Colonic mucosa (tissue), 4 donors: ENCODE results near the gene UBTF. TPM values are rescaled to one million over a fixed set of nuclear protein-coding genes. Genes with fewer than 3 reads are reported as not detected.
"Not testable (repeated sequence)": the region's sequence is repeated elsewhere in the genome, so short reads cannot be mapped to it uniquely, and the experiment has no call there.

Experiments used
- DNase-seq: peaks from one replicate; pipeline ENCODE4 v3.0.0-alpha.2; 2020
- H3K27ac ChIP-seq: fragments of 200-600 bp; one replicate; pipeline ENCODE4 v1.8.0; 2021
- H3K27me3 ChIP-seq: fragments of 200-600 bp; one replicate; pipeline ENCODE4 v1.8.0; 2021
- H3K36me3 ChIP-seq: fragments of 200-600 bp; one replicate; pipeline ENCODE4 v1.8.0; 2021
- H3K4me1 ChIP-seq: fragments of 200-600 bp; one replicate; pipeline ENCODE4 v1.8.0; 2021; ENCODE audit warnings: mild to moderate bottlenecking
- H3K4me3 ChIP-seq: fragments of 200-600 bp; one replicate; pipeline ENCODE4 v1.8.0; 2021
- H3K9ac ChIP-seq, 2 donors: one replicate each; pipeline ENCODE4 v1.7.0; 2013; ENCODE audit warnings: control low read depth in 2 of 2, low read depth in 2 of 2, low read length in 2 of 2
- H3K9me3 ChIP-seq: fragments of 200-600 bp; one replicate; pipeline ENCODE4 v1.8.0; 2021
- intact Hi-C: fragments of 100-400 bp; cut with DNase I; formaldehyde crosslinking; loops from one replicate; pipeline ENCODE4 v1.14.1; 2022
- total RNA-seq, 2 donors: library from RNA; stranded (reverse); fragmentation: NEBNext Ultra II Directional in 1 of 2; extraction: Animal tissue kit (Norgen Biotek cat#: 25700) in 1 of 2; gene quantifications; one replicate each; pipeline ENCODE4 v1.2.1, GENCODE V29; 2021
- TF ChIP-seq, protein P1 (sequence below): fragments of 200-600 bp; IDR thresholded peaks from one replicate; pipeline ENCODE4 v1.8.0; 2022; ENCODE audit warnings: antibody characterized with exemption, mild to moderate bottlenecking
- donor health status: healthy.
- donor health status: DM: no; HTN: no; CAD: no.
- donor health status: DM: no; HTN: no; CAD: no.

The UBTF gene
- total RNA-seq, 2 donors from 2014 or later = 44.7 to 84.1 TPM

DNA sequence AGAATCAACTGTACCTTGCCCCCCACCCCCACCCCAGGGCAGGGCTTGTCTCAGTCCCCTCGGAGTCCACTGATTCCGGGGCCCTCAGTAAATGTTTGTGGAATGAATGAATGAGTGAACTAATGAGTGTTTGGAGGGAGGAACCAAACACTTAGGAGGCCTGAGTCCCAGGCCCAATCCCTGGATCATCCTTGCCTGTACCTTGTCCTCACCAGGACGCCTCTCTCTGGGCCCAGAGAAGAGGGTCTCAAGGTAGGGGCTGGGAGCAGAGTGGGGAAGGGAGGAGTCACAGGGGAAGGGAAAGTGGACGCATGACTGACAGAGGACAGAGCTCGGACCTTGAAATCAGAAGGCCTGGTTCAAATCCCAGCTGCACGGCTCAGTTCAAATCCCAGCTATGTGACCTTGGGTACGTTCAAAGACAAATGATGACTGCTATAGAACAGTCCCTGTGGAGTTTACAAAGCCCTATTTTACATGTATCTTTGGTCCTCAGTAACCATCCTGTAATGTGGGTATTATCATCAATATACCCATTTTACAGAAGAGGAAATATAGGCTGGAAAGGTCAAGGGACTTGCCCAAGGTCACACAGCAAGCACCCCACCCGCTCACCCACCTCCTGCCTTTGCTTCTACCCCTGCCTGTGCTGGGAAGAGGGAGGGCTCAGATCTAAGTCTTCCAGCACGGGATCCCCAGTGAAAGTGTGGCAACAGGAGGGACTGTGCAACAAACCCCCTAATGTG lies 30.2 kb upstream of the UBTF start:
- no peaks in the 10 kb centered on the region for H3K9me3 ChIP-seq
- H3K27me3 ChIP-seq = no peaks in the 10 kb centered on the region
- no peak for DNase-seq
- H3K27ac ChIP-seq = no peak overlapping the region
- no peaks in the 10 kb centered on the region for H3K36me3 ChIP-seq
- intact Hi-C loops = no loop called here
- H3K4me3 ChIP-seq = no peak overlapping the region
- H3K9ac ChIP-seq = no peak overlapping the region
- TF ChIP-seq, protein P1, sequence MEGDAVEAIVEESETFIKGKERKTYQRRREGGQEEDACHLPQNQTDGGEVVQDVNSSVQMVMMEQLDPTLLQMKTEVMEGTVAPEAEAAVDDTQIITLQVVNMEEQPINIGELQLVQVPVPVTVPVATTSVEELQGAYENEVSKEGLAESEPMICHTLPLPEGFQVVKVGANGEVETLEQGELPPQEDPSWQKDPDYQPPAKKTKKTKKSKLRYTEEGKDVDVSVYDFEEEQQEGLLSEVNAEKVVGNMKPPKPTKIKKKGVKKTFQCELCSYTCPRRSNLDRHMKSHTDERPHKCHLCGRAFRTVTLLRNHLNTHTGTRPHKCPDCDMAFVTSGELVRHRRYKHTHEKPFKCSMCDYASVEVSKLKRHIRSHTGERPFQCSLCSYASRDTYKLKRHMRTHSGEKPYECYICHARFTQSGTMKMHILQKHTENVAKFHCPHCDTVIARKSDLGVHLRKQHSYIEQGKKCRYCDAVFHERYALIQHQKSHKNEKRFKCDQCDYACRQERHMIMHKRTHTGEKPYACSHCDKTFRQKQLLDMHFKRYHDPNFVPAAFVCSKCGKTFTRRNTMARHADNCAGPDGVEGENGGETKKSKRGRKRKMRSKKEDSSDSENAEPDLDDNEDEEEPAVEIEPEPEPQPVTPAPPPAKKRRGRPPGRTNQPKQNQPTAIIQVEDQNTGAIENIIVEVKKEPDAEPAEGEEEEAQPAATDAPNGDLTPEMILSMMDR = no peak
- peaks cover 3% of the 10 kb centered on the region for H3K4me1 ChIP-seq

DNA sequence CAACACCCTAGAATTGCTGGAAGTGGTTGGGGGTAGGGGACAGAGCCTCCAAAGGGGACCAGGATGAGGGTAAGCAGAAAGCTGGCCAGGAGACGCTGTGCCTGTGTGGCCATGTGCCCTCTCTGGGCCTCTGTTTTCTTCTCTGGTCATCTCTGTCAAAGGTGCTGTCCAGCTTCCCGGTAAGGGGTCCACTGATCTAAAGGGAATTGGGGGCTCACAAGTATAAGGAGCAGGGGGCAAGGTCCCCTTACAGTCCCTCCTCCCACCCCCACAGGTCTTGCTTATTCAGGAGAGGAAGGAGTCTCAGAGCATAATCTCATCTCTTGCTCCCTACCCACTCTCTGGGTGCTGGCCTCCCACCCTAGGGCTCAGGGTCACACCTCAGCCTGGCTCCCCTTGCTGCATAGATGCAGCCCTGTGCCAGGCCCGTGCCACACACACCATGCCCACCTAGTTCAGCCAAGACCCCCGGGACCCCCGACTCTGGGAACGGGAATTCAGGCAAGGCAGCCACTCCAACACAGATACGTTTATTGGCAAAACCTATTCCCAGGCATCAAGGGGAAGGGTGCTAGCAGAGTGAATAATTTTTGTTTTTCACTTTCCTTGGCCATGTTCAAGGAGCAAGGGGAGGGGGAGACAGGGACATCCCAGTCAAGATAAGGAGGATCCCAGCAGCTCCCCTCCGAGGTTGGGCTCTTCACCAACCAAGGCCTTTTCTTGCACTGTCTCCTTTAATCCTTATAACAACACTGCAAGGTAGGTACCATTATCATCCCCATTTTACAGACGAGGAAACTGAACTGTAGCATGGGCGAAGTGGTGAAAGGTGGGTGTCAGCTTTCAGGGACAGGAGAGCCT lies 28.6 kb upstream of the UBTF start:
- no peak overlapping the region for H3K27ac ChIP-seq
- no peaks in the 10 kb centered on the region for H3K27me3 ChIP-seq
- DNase-seq = no peak
- no peak overlapping the region for H3K9ac ChIP-seq
- H3K9me3 ChIP-seq = no peaks in the 10 kb centered on the region
- no peak overlapping the region for H3K4me3 ChIP-seq
- TF ChIP-seq, protein P1 = no peak
- intact Hi-C loops = no loop called here
- no peaks in the 10 kb centered on the region for H3K36me3 ChIP-seq
- peaks cover 3% of the 10 kb centered on the region for H3K4me1 ChIP-seq

DNA sequence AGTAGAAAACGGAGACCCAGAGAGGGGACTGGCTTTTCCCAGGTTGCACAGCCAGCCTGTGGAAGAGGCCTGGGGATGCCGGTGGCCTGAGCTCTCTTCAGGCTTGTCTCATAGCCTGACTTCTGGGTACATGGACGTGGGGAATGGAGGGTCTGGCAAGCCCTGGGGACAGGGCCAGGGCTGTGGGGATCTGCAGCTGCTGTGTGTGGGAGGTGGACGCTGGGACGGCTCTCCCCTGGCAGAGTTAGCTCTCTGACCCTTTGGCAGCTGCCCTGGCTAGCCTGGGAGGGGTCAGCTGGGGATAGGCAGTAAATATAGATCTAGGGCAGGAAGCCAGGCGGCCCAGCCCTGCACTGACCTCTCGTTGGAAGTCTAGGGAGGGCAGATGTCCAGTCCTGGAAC lies 28.0 kb upstream of the UBTF start:
- TF ChIP-seq, protein P1 = no peak
- intact Hi-C loops = no loop called here
- Histone ChIP-seq H3K27ac (no peak overlapping the region), H3K36me3 (no peaks in the 10 kb centered on the region), H3K9ac (no peak overlapping the region), H3K4me1 (peaks cover 3% of the 10 kb centered on the region), H3K27me3 (no peaks in the 10 kb centered on the region), H3K4me3 (no peak overlapping the region), H3K9me3 (no peaks in the 10 kb centered on the region)
- DNase-seq = no peak

DNA sequence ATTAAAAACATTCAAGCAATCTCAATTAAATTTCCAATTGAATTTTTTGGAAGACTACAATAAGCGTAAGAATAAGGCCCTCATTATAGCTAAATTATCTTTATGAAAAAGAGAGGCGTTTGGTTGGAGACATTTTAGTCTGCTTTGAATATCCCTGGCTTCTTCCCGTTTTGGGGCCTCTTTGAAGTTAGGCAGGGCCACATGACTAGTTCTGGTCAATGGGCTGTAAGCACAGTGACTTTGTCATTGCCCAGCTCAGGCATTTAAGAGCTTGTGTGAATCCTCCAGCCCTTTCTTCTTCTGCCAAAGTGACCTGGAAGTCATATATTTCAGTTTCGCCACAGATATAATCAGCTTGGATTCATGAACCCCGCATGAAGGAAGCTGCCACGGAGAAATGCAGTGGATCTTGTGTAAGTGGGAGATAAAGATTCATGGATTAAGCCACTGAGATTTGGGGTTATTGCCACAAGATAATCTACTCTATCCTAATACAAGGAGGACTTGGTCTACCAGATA lies 21.7 kb upstream of the UBTF start:
- TF ChIP-seq, protein P1 = no peak
- intact Hi-C loops = no loop called here
- Histone ChIP-seq H3K4me3 (no peak overlapping the region), H3K9me3 (no peaks in the 10 kb centered on the region), H3K9ac (no peak overlapping the region), H3K36me3 (no peaks in the 10 kb centered on the region), H3K27me3 (no peaks in the 10 kb centered on the region), H3K27ac (no peak overlapping the region), H3K4me1 (peaks cover 3% of the 10 kb centered on the region)
- DNase-seq = no peak

DNA sequence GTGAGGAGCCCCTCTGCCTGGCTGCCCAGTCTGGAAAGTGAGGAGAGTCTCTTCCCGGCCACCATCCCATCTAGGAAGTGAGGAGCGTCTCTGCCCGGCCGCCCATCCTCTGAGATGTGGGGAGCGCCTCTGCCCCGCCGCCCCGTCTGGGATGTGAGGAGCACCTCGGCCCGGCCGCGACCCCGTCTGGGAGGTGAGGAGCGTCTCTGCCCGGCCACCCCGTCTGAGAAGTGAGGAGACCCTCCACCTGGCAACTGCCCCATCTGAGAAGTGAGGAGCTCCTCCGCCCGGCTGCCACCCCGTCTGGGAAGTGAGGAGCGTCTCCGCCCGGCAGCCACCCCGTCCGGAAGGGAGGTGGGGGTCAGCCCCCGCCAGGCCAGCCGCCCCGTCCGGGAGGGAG lies 18.4 kb upstream of the UBTF start:
- H3K36me3 ChIP-seq, H3K4me3 ChIP-seq, H3K4me1 ChIP-seq, intact Hi-C loops, H3K9ac ChIP-seq, H3K9me3 ChIP-seq, H3K27me3 ChIP-seq, H3K27ac ChIP-seq, DNase-seq: not testable (repeated sequence)
